ENCODE data around the gene ARSJ.
A peak's percentile ranks its signal among the peaks of the same experiment; 100 is the strongest.

Gene ARSJ

DNA sequence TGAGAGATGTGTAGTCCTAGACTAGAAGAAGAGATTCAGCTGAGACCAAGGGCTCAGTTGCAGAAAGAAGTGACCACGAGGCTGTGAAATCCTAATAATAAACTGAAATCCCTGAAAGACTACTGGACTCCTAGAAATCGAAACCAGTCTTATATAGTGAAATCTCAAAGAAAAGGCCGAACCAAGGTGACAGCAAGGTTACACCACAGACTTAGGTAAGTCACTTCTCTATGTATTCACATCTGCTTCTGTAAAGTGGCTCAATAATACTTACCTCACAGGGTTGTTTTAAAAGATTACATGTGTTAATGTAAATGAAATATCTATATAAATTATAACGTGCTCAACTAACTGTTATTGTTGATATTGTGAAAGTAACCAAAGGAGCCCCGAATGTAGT, 60.3 kb downstream of the ARSJ start:
- no peaks in the 10 kb centered on the region for H3K9me3 ChIP-seq (ENCODE audit: control insufficient read depth, insufficient read depth, low read length)
- no peak overlapping the region for H3K4me3 ChIP-seq (ENCODE audit: low read length)
- H3K9me2 ChIP-seq (replicated peaks; ENCODE audit: control insufficient read depth, low read length), result no peaks in the 10 kb centered on the region
- no peak overlapping the region for H3K27ac ChIP-seq (ENCODE audit: low read depth, low read length)
- no peaks in the 10 kb centered on the region for H3K36me3 ChIP-seq (ENCODE audit: control insufficient read depth, low read length)
- H3K4me1 ChIP-seq (ENCODE audit: control insufficient read depth, low read length), result no peaks in the 10 kb centered on the region
- H3K4me2 ChIP-seq (ENCODE audit: low read length), result no peak overlapping the region
- H3K79me2 ChIP-seq (ENCODE audit: control insufficient read depth, low read length), result no peaks in the 10 kb centered on the region
- H3F3A ChIP-seq (ENCODE audit: control insufficient read depth, insufficient read depth), result no peaks in the 10 kb centered on the region
- TF ChIP-seq, protein P1, sequence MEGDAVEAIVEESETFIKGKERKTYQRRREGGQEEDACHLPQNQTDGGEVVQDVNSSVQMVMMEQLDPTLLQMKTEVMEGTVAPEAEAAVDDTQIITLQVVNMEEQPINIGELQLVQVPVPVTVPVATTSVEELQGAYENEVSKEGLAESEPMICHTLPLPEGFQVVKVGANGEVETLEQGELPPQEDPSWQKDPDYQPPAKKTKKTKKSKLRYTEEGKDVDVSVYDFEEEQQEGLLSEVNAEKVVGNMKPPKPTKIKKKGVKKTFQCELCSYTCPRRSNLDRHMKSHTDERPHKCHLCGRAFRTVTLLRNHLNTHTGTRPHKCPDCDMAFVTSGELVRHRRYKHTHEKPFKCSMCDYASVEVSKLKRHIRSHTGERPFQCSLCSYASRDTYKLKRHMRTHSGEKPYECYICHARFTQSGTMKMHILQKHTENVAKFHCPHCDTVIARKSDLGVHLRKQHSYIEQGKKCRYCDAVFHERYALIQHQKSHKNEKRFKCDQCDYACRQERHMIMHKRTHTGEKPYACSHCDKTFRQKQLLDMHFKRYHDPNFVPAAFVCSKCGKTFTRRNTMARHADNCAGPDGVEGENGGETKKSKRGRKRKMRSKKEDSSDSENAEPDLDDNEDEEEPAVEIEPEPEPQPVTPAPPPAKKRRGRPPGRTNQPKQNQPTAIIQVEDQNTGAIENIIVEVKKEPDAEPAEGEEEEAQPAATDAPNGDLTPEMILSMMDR (IDR thresholded peaks at IDR 0.05; ENCODE audit: low read depth, low read length, poor library complexity, severe bottlenecking), result no peak
- no peak for TF ChIP-seq EZH2phosphoT487 (IDR thresholded peaks at IDR 0.05; ENCODE audit: borderline replicate concordance, low read length)
- H3K27me3 ChIP-seq (ENCODE audit: control insufficient read depth, low read length), result no peaks in the 10 kb centered on the region
- H4K20me1 ChIP-seq (ENCODE audit: control insufficient read depth, insufficient read depth, low read depth, low read length), result no peaks in the 10 kb centered on the region

DNA sequence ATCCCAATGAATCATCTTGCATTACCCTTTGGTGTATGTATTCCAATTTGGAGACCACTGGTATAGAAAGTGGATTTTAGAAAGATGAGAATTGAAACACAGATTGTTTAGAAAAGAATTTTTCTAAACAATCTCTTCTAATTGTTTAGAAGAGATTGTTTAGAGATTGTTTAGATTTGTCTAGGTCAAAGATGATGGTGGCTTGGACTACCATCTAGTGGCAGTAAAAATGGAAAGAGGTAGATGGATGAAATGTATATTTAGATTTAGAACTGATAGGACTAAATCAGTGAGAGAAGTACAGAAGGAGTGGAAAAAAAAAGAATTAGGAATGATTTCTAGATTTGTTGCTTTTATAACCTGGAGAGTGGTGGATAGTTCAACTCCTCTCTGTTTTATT, 70.6 kb downstream of the ARSJ start:
- Histone ChIP-seq H3K79me2 (ENCODE audit: control insufficient read depth, low read length) (no peaks in the 10 kb centered on the region), H3K4me3 (ENCODE audit: low read length) (no peak overlapping the region), H3K4me2 (ENCODE audit: low read length) (no peak overlapping the region), H3F3A (ENCODE audit: control insufficient read depth, insufficient read depth) (no peaks in the 10 kb centered on the region), H3K27ac (ENCODE audit: low read depth, low read length) (no peak overlapping the region), H3K9me2 (replicated peaks; ENCODE audit: control insufficient read depth, low read length) (no peaks in the 10 kb centered on the region), H3K36me3 (ENCODE audit: control insufficient read depth, low read length) (no peaks in the 10 kb centered on the region), H3K4me1 (ENCODE audit: control insufficient read depth, low read length) (no peaks in the 10 kb centered on the region), H4K20me1 (ENCODE audit: control insufficient read depth, insufficient read depth, low read depth, low read length) (no peaks in the 10 kb centered on the region), H3K27me3 (ENCODE audit: control insufficient read depth, low read length) (no peaks in the 10 kb centered on the region), H3K9me3 (ENCODE audit: control insufficient read depth, insufficient read depth, low read length) (no peaks in the 10 kb centered on the region)
- TF ChIP-seq, protein P1 (IDR thresholded peaks at IDR 0.05; ENCODE audit: low read depth, low read length, poor library complexity, severe bottlenecking), result peak; percentile 30
- TF ChIP-seq EZH2phosphoT487 (IDR thresholded peaks at IDR 0.05; ENCODE audit: borderline replicate concordance, low read length), result no peak

DNA sequence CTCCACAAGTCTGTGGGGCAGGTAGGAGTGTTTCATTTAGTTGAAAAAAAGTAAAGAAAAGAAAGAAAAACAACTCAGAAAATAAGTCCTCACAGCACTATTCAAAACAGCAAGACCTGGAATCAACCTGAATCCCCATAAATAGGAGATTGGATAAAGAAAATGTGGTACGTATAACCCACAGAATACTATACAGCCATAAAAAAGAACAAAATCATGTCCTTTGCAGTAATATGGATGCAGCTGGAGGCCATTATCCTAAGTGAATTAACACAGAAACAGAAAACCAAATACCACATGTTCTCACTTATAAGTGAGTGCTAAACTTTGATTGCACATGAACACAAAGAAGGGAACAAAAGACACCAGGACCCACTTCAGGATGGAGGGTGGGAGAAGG, 71.9 kb downstream of the ARSJ start:
- no peaks in the 10 kb centered on the region for H4K20me1 ChIP-seq (ENCODE audit: control insufficient read depth, insufficient read depth, low read depth, low read length)
- H3K4me3 ChIP-seq (ENCODE audit: low read length), result no peak overlapping the region
- no peaks in the 10 kb centered on the region for H3K4me1 ChIP-seq (ENCODE audit: control insufficient read depth, low read length)
- no peaks in the 10 kb centered on the region for H3K9me3 ChIP-seq (ENCODE audit: control insufficient read depth, insufficient read depth, low read length)
- no peaks in the 10 kb centered on the region for H3K27me3 ChIP-seq (ENCODE audit: control insufficient read depth, low read length)
- H3K79me2 ChIP-seq (ENCODE audit: control insufficient read depth, low read length), result no peaks in the 10 kb centered on the region
- H3K9me2 ChIP-seq (replicated peaks; ENCODE audit: control insufficient read depth, low read length), result no peaks in the 10 kb centered on the region
- TF ChIP-seq EZH2phosphoT487 (IDR thresholded peaks at IDR 0.05; ENCODE audit: borderline replicate concordance, low read length), result no peak
- TF ChIP-seq, protein P1 (IDR thresholded peaks at IDR 0.05; ENCODE audit: low read depth, low read length, poor library complexity, severe bottlenecking), result no peak
- H3K27ac ChIP-seq (ENCODE audit: low read depth, low read length), result no peak overlapping the region
- no peaks in the 10 kb centered on the region for H3K36me3 ChIP-seq (ENCODE audit: control insufficient read depth, low read length)
- no peak overlapping the region for H3K4me2 ChIP-seq (ENCODE audit: low read length)
- no peaks in the 10 kb centered on the region for H3F3A ChIP-seq (ENCODE audit: control insufficient read depth, insufficient read depth)

DNA sequence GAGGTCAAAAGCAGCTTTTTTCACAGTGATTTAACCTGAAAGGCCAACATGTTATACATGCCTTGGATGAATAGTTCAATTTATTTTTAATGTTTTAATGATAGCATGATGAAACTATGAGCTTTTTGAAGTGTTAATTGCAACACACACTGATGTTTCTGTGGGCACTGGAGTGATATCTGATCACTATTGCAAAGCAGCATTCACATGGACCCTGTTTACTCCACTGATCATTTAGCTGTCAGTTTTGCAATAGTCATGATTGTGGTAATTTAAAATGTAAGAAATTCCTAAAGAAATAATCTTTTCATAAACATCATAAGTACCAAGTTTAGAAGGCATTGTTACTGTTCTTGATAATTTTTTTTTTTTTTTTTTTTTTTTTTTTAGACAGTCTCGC, 74.1 kb downstream of the ARSJ start:
- no peaks in the 10 kb centered on the region for H3F3A ChIP-seq (ENCODE audit: control insufficient read depth, insufficient read depth)
- H4K20me1 ChIP-seq (ENCODE audit: control insufficient read depth, insufficient read depth, low read depth, low read length), result no peaks in the 10 kb centered on the region
- no peak overlapping the region for H3K27ac ChIP-seq (ENCODE audit: low read depth, low read length)
- no peaks in the 10 kb centered on the region for H3K9me3 ChIP-seq (ENCODE audit: control insufficient read depth, insufficient read depth, low read length)
- H3K4me2 ChIP-seq (ENCODE audit: low read length), result no peak overlapping the region
- H3K9me2 ChIP-seq (replicated peaks; ENCODE audit: control insufficient read depth, low read length), result no peaks in the 10 kb centered on the region
- no peaks in the 10 kb centered on the region for H3K36me3 ChIP-seq (ENCODE audit: control insufficient read depth, low read length)
- no peaks in the 10 kb centered on the region for H3K27me3 ChIP-seq (ENCODE audit: control insufficient read depth, low read length)
- no peak overlapping the region for H3K4me3 ChIP-seq (ENCODE audit: low read length)
- H3K79me2 ChIP-seq (ENCODE audit: control insufficient read depth, low read length), result no peaks in the 10 kb centered on the region
- H3K4me1 ChIP-seq (ENCODE audit: control insufficient read depth, low read length), result peaks cover 8% of the 10 kb centered on the region
- TF ChIP-seq, protein P1 (IDR thresholded peaks at IDR 0.05; ENCODE audit: low read depth, low read length, poor library complexity, severe bottlenecking), result no peak
- no peak for TF ChIP-seq EZH2phosphoT487 (IDR thresholded peaks at IDR 0.05; ENCODE audit: borderline replicate concordance, low read length)

Data from DOHH2 (cell line).